ENCODE data around the gene PTPRK. TPM values are rescaled to one million over a fixed set of nuclear protein-coding genes. Genes with fewer than 3 reads are reported as not detected.

Gene PTPRK
- total RNA-seq, 1 donor from 2014 or later, result 117 TPM

DNA sequence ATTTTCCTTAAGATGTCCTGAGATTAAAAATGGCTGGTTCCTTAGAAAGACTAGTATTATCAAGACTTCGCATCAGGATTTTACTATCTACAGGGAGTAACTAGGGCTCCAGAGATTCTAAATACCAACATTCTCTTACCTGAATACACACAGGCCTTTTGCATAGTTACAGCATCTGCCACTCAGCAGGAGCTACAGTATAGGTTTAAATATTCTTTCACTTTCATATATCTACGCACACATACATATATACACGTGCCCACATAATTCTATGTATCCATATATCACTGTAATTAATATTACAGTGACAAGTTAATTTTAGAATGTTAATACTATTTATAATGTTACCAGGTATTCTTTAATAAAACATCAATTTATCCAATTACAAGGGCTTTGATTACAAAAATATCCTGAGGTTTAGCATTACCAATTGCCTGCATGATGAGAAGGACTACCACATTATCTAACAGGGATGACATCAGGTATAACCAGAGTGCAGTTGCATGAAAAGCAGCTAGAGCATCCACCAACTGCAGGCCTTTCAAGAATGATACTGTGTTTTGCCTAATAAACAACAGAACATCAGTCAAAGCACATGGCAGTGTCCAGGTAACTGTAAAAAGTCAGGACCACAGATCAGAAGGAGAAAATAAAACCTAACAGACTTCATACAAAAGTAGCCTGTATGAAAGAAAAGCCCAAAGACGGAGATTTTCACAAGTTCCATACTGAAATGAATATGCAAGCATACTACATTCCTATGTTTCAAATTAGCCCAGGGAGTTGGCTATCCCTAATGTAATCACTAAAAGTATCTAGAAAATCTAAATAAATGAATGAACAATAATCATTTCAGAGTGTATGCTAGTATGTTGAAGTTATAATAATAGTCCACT, 268.7 kb downstream of the PTPRK start:
- Histone ChIP-seq H3K4me3 (ENCODE audit: low read depth, low read length) (no peak overlapping the region), H3K27me3 (ENCODE audit: control insufficient read depth, insufficient read depth, low read length) (no peaks in the 10 kb centered on the region), H3K36me3 (ENCODE audit: control insufficient read depth, insufficient read depth, low read length) (no peaks in the 10 kb centered on the region)
- no peak for TF ChIP-seq CTCF (IDR thresholded peaks at IDR 0.05; ENCODE audit: insufficient read depth, low read length, poor library complexity, severe bottlenecking)
- no peak for DNase-seq (ENCODE audit: low read depth)

GRCh38 chr6:128250370-128251070, 269.9 kb downstream of the PTPRK start:
- DNase-seq (ENCODE audit: low read depth), result no peak
- H3K36me3 ChIP-seq (ENCODE audit: control insufficient read depth, insufficient read depth, low read length), result no peaks in the 10 kb centered on the region
- no peak overlapping the region for H3K4me3 ChIP-seq (ENCODE audit: low read depth, low read length)
- H3K27me3 ChIP-seq (ENCODE audit: control insufficient read depth, insufficient read depth, low read length), result no peaks in the 10 kb centered on the region
- no peak for TF ChIP-seq CTCF (IDR thresholded peaks at IDR 0.05; ENCODE audit: insufficient read depth, low read length, poor library complexity, severe bottlenecking)

DNA sequence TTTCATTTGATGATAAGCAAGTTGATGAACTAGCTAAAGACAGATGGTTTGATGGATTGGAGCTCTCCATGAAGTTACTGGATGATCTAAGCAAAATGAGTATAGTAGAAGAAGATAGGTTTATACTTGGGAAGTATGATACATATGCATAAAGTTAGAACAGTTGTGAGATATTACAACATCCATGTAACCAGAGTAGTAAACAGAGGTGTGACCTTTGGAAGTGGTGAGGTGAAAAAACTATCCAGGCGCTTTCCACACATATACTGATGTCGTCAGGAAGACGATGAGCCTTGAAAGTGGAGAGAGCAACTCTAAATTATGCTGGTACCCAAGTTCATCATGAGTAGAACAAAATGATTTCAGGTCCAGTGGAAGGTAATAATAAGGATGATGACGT, 271.0 kb downstream of the PTPRK start:
- Histone ChIP-seq H3K27me3 (ENCODE audit: control insufficient read depth, insufficient read depth, low read length) (no peaks in the 10 kb centered on the region), H3K4me3 (ENCODE audit: low read depth, low read length) (no peak overlapping the region), H3K36me3 (ENCODE audit: control insufficient read depth, insufficient read depth, low read length) (no peaks in the 10 kb centered on the region)
- no peak for TF ChIP-seq CTCF (IDR thresholded peaks at IDR 0.05; ENCODE audit: insufficient read depth, low read length, poor library complexity, severe bottlenecking)
- no peak for DNase-seq (ENCODE audit: low read depth)

GRCh38 chr6:128246472-128247260, 273.7 kb downstream of the PTPRK start:
- DNase-seq (ENCODE audit: low read depth), result no peak
- H3K4me3 ChIP-seq (ENCODE audit: low read depth, low read length), result no peak overlapping the region
- TF ChIP-seq CTCF (IDR thresholded peaks at IDR 0.05; ENCODE audit: insufficient read depth, low read length, poor library complexity, severe bottlenecking), result no peak
- no peaks in the 10 kb centered on the region for H3K36me3 ChIP-seq (ENCODE audit: control insufficient read depth, insufficient read depth, low read length)
- H3K27me3 ChIP-seq (ENCODE audit: control insufficient read depth, insufficient read depth, low read length), result no peaks in the 10 kb centered on the region

DNA sequence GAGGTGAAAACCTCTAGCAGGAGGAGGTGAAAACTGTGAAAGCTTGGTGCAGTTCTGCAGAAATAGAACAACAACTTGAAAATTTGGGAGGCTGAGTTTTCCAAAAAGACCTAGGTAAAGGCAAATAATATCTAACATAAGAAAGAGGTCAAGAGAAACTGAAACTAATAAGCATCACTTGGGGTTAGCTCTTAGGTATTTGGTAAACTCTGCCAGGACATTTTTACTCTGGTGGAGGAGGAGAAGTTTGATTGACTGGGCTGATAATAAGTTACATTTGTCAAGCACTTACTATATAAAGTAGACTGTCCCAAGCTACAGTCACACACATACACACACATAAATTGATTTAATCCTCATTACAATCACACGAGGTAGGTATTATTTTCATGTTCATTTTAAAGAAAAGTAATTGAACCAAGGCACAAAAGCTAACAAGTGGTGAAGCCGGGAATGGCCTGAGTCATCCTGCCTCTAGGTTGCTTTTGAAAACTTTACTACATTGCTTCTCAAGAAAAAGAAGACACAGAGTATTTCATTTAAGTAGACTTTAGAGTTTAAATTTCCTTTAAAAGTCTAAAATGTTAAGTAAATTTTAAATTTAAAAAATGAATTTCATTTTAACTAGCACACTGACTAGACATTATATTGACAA, 275.5 kb downstream of the PTPRK start:
- no peak for DNase-seq (ENCODE audit: low read depth)
- Histone ChIP-seq H3K36me3 (ENCODE audit: control insufficient read depth, insufficient read depth, low read length) (no peaks in the 10 kb centered on the region), H3K4me3 (ENCODE audit: low read depth, low read length) (no peak overlapping the region), H3K27me3 (ENCODE audit: control insufficient read depth, insufficient read depth, low read length) (no peaks in the 10 kb centered on the region)
- TF ChIP-seq CTCF (IDR thresholded peaks at IDR 0.05; ENCODE audit: insufficient read depth, low read length, poor library complexity, severe bottlenecking), result no peak
